Amygdala (tissue), 56 donors: Measurements from ENCODE around the gene NT5C1A.

Experiments
- DNase-seq, 56 donors: peaks; one replicate each; lab custom pipeline; 2025; lab: John Stamatoyannopoulos, UW

The NT5C1A gene

DNA sequence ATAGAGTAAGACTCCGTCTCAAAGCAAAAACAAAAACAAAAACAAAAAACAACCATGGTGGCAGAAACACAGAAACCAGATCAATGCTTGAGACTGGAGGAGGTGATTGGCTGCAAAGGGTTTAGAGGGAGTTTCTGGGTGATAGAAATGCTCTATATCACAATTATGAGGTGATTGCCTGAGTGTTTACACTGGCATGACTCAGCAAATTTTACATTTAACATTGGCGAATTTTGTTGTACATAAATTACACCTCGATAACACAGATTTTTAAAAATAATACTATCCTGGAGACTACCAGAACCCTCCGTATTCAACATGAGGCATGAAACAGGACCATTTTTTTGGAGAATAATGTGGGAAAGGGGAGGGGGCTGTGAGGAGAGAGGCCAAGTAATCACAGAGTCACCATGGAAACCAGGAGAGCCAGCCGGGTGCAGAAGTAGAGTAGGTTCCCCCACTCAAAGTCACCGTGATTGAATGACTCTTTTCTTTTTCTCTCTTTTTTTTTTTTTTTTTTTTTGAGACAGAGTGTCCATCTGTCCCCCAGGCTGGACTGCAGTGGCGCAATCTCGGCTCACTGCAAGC, 56.7 kb downstream of the NT5C1A start:
- DNase-seq, result no peak

DNA sequence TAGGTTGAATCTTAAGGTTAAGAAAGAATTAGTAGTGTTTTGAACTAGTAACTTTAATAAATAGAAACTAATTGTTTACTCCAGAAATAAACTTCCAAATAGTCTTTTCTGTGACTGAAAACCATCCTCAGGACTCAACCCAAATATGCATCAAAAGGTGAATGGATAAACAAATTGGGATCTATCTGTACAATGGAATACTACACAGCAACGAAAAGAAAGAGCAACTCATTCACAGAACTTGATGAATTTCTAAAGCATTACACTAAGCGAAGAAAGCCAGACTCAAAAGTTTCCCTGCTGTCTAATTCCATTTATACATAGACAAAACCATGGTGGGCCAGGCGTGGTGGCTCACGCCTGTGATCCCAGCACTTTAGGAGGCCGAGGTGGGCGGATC, 57.4 kb downstream of the NT5C1A start:
- DNase-seq, result no peak

DNA sequence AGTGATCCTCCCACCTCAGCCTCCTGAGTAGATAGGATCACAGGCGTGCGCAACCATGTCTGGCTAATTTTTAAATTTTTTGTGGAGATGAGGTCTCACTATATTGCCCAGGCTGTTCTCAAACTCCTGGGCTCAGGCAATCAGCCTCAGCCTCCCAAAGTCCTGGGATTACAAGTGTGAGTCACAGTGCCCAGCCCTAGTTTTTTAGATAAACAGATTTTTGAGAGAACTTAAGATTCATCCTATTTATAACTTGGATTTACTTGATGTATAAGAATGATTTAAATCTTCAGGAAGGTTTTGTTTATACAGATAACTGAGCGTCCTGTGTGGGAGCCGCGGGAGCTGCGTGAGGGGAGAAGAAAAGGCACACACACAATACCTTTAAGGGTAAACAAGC, 58.7 kb downstream of the NT5C1A start:
- no peak for DNase-seq

DNA sequence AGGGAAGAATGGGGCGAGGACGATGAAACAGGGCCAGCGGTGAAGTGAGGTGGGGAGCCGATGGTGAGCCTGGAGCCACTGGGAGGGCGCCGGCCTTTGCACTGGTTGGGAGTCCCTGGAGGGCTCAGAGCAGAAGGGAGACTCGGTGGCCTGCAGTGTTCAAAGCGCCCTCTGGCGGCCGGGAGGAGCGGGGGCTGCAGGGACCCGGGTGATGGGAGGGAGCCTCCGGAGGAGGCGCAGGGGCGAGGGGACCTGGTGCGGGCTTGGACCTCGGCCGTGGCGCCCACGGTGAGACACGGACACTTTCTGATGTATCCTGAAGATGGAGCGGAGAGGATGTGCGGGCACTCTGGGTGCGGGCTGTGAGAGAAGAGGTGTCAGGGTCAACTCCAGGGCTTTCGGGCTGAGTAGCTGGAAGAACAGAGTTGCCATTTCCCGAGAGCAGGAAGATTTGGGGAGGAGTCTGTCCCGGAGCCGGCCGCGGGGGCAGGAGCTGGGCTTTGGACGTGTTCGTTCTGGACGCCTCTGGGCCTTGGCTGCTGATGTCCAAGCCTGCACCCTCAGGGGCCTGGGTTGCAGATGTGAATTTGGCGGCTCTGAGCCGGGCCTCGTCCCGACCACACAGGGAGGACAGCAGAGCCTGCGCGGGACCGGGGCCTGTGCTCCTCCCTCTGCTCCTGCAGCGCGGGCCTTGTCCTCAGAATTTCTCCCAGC, 62.1 kb downstream of the NT5C1A start:
- peak in 10 of 56 donors; percentile 3 to 56 (median 12) for DNase-seq
